NCI-H226 (cell line): ENCODE measurements around the gene KCNJ10.
"Not testable (repeated sequence)": the region's sequence is repeated elsewhere in the genome, so short reads cannot be mapped to it uniquely, and the experiment has no call there.

Experiments
- DNase-seq: peaks from one replicate; pipeline ENCODE4 v3.0.0-alpha.2; 2015

KCNJ10 gene

DNA sequence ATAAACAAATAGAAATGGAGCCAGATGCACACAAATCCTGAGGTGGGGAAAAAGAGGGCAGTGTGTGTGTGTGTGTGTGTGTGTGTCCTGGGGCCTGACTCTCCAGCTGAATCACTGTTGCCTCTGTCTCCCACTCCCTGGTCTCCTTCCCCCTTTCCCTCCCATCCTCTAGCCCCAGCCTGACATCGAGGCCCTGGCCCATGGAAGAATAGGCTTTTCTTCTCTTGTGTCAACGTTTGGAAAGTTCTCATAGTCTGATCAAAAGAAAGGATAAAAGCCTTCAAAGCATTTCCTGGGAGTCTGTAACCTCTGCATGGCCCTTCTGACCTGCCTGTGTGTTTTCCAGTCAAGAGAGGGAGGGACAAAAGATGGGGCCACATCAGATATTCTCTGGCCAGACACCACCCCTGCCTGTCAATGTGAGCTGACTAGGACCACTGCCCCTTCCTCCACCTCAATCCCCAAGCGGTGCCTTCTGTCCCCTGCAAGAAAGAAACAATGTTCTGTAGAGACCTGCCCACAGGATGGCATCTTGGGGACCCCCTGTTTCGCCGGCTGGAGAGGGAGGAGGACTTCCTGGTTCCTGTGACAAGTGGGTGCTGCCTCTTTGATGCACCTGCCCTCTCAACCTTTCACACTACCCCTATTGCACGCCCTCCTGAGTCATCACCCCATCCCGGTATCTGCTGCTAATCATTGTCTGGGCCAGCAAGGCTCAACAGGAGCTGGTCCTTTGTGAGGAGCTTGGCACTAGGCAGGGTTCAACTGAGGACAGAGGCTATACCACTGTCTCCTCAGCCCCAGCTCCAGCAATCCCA, 16.2 kb downstream of the KCNJ10 start:
- DNase-seq = no peak

DNA sequence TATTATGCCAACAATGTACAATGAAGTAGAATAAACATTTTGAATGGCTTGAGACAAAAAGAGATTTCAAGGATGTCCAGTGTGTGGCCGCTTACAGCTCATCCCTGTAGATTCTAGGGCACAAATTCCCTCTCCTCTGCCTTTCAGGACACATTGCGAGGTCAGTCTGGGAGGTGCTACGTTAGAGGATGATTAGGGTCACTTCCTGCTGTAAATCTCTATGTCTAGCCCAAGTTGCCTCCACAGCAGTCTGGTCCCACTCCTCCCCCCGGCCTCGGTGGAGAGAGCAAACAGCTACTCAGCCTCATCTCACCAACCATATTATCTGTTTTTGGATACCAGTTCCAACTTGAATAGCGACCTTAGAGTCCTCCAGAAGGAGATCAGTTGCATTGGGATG, 17.0 kb downstream of the KCNJ10 start:
- no peak for DNase-seq

DNA sequence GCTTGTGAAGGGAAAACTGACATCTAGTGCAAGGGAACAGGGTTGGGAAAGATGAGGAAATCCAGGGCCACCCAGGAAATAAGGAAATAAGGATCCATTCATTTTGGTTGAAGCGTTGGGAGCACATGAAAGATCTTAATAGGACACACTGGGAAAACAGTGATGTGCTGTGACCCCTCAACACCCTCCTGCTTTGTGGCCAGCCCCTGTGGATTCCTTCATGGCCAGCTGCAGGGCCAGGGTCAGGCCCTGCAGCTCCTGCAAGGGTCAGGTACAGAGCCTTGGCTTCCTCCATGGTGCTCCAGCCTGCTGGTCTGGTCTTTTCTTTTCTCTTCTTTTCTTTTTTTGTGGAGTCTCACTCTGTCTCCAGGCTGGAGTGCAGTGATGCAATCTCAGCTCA, 19.3 kb downstream of the KCNJ10 start:
- DNase-seq = no peak

DNA sequence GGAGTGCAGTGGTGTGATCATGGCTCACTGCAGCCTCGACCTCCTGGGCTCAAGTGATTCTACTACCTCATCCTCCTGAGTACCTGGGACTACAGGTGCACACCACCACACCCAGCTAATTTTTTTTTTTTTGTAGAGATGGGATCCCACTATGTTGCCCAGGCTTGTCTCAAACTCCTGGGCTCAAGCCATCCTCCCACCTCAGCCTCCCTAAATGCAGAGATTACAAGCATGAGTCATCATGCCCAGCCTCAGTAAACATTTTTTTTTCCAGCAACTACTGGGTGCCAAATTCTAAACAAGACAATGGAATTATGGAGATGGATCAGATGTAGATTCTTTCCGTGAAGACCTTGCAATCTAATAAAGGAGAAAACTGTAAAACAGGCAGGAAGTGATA, 19.8 kb downstream of the KCNJ10 start:
- DNase-seq = not testable (repeated sequence)

DNA sequence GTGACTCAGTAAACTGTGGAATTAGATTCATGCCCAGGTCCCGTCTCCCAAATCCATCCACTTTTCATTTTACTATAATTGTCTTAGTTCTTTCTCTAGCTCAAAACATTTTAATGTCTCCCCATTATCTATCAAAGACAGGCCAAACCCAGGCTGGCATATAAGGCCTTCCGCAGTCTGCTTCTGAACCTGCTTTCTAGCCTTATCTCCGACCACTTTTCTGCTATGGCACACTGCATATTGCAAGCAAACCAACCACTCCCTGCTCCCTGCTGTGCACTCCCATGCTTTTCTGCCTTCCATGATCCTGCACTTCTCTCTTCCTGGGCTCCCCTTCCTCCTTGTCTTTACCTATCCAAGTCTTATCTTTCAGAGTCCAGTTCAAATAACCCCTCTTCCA, 20.9 kb downstream of the KCNJ10 start:
- DNase-seq = no peak

DNA sequence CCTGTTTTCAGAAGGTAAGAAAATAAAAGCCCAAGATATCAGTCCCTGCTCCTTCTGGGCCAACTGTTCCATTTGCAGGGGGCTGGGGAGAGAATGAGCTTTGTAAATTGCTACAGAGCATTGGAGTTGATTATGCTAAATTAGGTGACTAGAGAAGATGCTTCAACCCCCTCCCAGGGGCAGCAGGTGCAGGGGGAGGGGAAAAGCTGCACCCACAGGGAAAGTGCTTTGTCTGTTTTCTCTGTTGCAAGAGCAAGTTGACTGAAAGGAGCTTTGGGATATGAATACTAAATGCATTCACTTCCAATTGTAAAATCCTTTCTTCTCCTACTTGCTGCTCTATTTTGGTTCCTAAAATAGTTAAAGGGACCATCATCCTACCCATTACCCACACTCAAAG, 21.6 kb downstream of the KCNJ10 start:
- no peak for DNase-seq

DNA sequence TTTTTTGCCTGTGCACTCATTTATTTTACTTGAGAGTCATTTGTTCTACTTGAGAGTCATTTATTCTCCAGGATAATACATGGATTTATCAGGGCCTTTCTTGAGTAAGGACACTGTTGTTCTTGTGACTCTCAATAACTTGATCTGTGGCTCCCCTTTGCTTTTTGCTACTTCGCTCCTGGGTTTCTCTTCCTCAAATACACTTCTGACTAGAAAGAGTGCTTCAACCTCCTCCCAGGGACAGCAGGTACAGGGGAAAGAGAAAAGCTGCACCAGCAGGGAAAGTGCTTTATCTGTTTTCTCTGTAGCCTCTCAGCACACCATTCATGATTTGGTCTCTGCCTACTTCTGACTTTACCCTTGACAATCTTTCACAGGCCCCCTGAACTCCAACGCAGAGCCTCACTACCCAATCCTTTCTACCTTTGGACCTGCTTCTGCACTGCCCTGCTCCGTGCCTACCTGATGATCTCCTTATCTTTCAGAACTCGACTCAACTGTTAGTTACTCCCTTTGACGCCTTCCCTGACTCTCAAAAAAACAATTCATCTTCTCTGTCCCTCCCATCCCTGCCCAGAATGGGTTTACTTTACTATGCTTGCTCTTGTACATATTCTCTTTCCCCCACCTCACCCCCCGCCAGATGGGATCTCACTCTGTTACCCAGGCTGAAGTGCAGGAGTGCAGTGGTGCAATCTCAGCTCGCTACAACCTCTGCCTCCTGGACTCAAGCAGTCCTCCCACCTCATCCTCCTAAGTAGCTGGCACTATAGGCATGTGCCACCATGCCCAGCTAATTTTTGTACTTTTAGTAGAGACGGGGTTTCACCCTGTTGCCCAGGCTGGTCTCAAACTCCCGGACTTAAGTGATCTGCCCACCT, 22.6 kb downstream of the KCNJ10 start:
- DNase-seq = no peak

DNA sequence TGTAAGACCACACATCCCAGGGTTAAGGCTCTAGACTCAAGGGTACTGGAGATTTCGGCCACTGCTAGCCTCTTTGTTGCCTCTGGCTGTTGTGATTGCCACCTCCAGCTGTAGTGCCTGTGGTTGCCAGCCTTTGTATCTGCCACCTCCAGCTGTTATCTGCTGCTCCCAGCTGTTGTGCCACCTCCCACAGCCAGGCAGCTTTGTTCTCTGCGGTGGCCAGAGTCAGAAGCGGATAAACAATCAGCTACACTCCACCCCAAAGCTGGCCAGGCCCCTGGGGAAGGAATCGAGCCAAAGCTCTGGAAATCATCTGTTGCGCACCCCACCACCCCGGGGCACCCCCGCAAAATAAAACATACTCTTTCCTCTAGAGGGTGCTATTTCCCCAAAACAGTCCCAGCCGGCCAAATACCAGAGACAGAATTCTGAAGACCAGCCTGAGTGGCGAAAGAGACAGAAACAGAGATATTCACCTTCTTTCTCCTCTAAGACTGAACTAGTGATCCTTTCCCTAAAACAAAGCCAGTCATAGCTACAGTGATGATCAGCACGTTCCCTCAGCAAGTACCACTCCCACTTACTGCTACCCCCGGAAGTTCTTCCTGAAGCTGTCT, 23.4 kb downstream of the KCNJ10 start:
- DNase-seq = peak; percentile 15

DNA sequence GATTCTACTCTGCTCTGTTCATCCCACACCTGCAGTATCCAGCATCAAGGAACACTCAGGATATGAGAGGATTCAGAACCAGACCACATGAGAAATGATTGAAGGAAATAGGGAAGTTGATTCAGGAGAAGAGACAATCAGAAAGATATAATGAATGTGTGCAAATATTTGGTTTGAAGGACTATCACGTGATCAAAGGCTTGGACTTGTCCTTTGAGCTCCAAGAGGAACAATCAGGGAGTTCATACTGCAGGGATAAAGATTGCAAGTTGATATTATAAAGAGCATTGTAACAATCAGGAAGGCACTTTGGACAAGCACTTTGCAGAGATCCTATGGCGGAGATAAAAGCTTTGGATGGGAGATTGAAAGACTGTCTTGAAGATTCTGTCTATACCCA, 24.3 kb downstream of the KCNJ10 start:
- no peak for DNase-seq

DNA sequence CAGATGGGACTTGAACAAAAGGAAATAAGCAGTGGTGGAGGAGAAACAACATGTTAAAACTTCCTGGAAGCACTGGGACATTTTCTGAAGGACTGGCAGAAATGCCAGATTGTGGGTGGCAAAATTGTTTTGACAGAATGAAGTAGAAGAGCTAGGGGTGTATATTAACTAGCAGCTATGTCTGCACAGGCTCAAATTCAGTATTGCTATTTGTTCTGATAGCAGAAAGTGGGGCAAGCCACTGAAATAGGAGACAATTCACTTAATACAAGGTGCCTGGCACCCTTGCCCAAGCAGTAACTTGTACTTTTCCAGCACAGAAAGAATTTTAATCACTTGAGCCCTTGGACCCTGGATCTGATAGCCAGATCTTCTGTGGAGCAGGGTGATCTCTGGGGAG, 26.4 kb downstream of the KCNJ10 start:
- DNase-seq = no peak

DNA sequence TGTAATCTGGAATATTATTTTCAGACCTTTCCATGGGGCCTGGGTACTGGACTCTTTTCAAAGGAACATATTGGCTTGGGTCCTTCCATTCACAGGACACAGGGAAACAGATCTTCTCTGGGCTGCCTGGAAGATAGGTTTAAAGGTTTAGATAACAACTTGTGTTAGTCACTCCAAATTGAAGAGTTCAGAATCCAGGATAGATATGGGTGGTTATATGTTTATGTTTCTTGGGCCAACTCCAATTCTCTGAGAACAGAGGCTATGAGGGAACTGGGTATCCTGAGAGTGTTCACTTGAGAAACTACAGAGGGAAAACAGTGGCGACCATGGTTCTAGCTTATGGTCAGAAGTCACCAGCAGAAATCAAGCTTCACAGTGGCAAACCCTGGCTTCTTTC, 29.5 kb downstream of the KCNJ10 start:
- DNase-seq = peak; percentile 12

DNA sequence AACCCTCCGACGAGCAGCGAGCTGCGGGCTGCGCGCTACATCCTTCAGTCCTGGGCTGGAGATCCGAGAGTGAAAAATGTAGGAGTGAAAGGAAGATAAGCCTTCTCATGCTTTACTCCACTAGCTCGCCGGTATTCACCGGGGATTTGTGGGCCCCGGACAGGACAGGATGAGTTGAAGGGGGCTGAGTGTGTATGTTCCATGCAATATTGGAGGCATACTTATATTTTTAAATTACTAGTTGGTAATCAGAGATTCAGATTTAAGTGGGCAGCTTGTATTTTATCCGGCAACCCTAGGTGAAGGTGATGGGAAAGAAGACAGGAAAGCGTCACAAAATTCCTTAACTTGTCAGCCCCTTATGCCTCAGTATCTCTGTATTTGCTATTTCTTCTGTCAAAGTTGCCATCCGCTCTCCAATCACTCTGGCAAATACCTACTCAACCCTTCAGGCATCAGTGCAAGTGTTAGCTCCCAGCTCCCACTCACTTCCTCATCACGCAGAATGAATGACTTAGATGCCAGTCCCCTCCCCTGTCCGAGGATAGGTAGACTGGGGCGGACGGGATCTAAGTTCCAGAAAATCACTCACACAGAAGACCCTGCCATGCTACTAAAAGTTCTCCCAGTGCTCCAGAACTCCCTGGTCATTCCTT, 37.7 kb downstream of the KCNJ10 start:
- DNase-seq = no peak

DNA sequence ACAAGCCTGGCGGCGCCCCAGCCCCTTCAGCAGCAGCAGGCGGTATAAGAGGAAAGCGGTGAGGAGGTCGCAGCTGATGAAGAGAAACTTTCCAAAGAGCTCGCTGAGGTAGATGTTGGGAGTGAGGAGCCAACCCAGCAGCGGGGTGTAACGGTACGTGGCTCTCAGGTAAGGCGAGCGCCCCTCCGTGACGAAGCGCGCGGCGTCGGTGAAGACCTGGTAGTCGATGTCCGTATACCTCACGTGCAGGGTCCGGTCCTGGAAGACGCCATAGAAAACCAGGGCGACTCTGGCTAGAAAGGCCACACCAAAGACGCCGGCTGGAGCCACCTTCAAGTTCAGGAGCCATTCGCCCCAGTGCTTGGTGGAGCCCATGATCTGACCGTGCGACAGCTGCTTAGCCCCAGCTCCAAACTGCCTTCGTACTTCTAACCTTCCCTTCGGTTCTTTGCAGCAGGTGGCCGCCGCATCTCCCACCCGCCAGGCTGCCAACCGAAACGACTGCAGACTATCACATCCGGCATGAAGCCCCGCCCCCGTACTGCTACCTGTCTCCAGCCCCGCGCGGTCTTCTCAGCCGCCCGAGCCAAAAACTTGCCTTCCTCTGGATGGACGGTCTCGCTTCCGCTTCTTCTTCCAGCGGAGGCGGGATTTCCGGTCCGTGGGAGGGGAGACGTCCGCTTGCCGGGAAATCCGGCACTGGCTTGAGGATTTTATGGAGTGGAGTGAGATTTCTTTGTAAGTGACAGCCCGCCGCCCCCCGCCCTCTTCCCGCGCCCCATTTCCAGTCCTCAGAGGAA, 38.4 kb downstream of the KCNJ10 start, which contains the start of gene PIGM:
Gene PIGM, minus strand, starts transcription at position 626 of the 800 bp plus-strand sequence. Its CDS starts 251 bp downstream, at position 375.
- DNase-seq = peak; percentile 95

DNA sequence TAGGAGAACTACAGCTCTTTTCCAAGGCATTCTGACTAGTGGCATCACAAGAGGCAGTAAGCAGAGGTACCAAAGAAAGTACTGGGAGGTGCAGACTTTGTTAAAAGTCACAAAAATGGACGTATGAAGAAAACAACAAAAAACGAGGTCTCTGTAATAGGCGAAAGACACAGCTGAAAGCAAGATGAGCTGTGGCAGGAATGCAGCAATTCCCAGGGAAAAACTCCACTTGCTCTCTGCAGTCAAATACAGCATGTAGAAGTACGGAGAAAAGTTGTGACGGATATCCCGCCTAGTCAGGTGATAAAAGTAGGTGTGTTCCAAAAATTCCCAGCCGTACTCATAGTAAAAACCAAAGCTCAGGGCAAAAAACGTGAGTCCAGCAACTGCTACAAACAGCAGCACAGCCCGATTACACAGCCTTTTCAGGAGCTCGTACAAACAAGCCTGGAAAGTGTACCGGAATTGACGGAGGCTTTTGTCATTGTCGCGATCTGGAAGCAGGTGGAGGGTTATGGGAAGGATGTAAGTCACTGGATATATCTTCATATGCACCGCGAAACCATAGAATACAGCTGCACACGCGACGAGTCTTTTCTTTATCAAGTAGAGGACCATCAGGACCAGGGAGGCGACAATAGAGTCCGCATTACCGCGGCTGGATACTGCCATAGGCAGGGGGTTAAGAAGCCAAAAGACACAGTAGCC, 39.1 kb downstream of the KCNJ10 start:
- no peak for DNase-seq

DNA sequence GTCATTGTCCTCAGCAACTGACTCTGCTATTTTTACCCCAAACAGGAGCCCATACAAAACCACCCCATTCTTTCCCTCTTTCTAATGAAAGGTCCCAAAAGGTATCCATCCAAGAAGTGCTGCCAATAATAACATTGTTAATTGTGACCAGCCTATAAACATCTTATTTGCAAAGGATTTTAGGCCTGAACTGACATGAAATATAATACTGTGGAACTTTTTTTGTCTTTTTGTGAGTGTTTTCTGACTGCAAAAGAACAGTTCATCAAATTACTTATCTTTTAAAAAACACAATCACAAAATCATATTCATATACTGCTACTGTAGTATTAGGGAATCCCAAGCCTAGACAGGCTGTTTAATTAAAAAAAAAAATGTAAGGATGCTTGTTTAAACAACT, 41.5 kb downstream of the KCNJ10 start:
- no peak for DNase-seq

DNA sequence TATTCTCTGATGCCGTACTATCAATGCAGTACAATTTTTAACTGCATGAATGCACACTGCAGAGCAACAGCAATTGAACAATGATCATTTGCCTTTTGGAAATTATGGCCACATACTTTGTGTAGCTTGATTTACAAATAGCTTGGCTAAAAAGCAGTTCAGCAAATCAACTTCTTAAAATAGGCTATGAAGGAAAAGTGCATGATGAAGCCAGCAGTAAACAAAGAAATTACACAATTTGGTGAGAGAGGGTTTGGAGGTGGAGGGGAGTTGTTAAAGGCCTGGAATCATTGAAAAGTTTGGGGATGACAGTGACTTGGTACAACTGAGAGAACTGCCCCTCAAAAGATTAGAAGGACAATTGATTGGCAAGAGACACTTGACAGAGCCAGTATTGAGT, 44.6 kb downstream of the KCNJ10 start:
- DNase-seq = no peak

DNA sequence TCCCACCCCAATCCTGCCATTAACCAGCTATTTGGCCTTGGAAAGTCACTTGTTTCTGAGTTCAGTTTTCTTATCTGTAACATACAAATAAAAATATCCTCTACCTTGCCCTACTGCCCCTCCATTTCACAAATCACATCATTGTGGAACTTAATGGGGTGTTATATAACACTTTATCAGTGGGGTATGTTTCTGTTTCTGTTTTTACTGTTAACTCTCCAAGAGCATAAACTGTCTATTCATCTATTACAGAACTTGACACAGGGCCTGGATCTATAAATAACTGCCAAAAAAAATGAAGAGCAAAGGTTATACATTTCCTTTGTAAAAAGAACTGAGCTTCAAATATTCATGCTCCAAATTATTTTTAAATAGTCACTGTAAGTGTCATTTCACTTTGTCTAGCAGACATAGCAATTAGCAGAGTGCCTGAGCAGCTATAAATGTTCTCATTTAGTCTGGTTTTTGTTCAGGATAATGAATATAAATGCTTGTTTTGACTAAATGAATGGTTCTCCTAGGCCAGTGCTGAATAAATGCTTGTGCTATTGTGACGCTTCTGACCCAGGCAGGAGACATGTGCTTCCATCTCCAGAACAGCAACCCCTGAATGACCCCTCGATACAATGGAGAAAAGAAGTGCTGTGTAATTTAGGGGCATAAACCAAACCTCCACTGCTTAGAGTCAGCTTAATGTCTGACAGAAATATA, 45.6 kb downstream of the KCNJ10 start:
- no peak for DNase-seq

DNA sequence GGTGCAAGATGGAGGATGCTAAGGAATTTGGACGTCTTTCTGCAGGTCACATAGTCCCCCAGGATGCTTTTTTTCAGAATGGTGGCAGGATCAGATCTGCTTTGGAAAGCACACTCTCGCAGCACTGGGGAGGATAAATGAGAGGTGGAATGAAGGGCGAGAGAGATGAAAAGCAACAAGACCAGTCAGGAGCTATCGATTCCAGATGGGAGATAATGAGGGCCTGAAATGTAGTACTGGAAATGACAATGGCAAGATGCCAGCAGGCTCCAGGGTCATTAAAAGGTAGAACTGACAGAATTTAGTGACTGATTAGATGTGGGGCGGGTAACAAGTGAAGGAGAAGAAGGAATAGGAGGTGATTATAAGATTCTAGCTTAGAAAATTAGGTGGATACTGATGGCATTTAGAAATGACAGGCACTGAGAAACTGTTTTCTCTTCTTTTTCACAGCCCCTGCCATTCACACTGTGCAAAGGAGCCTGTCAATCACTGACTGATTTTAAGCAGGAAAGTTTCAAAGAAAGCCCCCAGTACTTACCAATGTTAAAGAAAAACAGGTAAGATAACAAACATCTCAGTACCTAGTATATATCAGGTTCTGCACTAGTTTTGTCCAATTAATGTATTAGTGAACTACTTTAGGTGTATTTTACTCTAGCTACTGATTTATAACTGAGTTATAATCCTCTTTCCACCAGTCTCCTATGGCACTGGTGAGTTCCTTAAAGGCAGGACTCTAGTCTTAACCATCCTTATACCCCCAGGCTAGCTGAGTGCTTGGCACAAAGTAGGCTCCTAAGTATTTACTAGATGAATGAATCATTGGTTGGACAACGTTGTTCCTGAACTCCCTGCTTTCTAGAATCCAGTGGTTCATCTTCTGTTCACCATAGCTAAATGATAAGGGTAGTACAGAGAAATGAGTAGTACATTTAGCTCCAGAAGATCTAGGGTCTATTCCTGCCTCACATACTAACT, 47.3 kb downstream of the KCNJ10 start:
- DNase-seq = peak; percentile 80

DNA sequence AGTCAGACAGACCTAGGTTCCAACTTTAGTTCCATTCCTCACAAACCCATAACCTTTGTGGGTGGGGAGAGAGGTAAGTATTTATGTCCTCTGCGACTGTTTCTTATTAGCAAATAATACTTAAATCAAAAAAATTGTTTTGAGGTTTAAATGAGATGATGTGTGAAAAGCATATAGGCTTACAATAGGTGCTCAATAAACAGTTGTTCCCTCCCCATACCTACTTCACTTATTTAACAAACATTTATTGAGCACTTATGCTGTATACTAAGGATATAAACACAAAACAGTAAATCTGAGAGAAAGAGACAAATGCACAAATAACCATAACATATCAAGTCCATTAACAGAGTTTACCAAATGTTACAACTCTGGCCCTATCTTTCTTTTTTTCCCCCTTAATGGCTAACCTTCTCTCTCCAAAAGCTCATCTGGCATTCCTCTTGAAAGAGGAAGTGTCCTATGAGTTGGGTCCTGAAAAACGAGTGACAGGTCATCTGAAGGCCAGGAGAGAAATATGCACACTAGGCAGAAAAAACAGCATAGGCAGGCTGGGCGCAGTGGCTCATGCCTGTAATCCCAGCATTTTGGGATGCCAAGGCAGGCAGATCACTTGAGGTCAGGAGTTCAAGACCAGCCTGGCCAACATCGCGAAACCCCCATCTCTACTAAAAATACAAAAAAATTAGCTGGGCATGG, 48.4 kb downstream of the KCNJ10 start:
- DNase-seq = no peak
